HCT116 (cell line): ENCODE data around the gene KCND2.

Experiments used
- CBX3 ChIP-seq: IDR thresholded peaks from 2 replicates; pipeline ENCODE4 v1.6.1; 2012; ENCODE audit warnings: low read depth
- CTCF ChIP-seq, 3 experiments: fragments of 200-600 bp in 1 of 3; sonication (generic) in 1 of 3; IDR thresholded peaks in 2 of 3; conservative IDR thresholded peaks in 1 of 3; 2 replicates each; pipeline ENCODE4 v1.5.1; 2012 to 2017; ENCODE audit warnings: low read depth in 2 of 3, low read length in 2 of 3, antibody characterized with exemption in 1 of 3, borderline replicate concordance in 1 of 3, control low read depth in 1 of 3, mild to moderate bottlenecking in 1 of 3, mixed read lengths in 1 of 3, mixed run types in 1 of 3, moderate library complexity in 1 of 3; ENCODE audit not compliant: insufficient read depth in 1 of 3
- EGR1 ChIP-seq: IDR thresholded peaks from 2 replicates; pipeline ENCODE4 v1.6.1; 2012; ENCODE audit warnings: low read depth
- ELF1 ChIP-seq: IDR thresholded peaks from 2 replicates; pipeline ENCODE4 v1.6.1; 2012; ENCODE audit warnings: low read depth, borderline replicate concordance
- EZH2 ChIP-seq: fragments of 200-600 bp; sonication (generic); IDR thresholded peaks from 2 replicates; pipeline ENCODE4 v1.6.1; 2017; ENCODE audit warnings: antibody characterized with exemption, mixed run types
- EZH2phosphoT487 ChIP-seq: fragments of 200-600 bp; IDR thresholded peaks from 2 replicates; pipeline ENCODE4 v1.6.1; 2018; ENCODE audit warnings: antibody characterized with exemption, borderline replicate concordance
- JUND ChIP-seq: IDR thresholded peaks from 2 replicates; pipeline ENCODE4 v1.6.1; 2012
- POLR2A ChIP-seq: IDR thresholded peaks from 2 replicates; pipeline ENCODE4 v1.7.0; 2011; ENCODE audit warnings: borderline replicate concordance; ENCODE audit not compliant: insufficient read depth, insufficient read length; ENCODE audit errors: extremely low read depth
- POLR2AphosphoS5 ChIP-seq: IDR thresholded peaks from 2 replicates; pipeline ENCODE4 v1.6.1; 2011; ENCODE audit warnings: mild to moderate bottlenecking, low read depth, low read length, moderate library complexity
- RAD21 ChIP-seq: IDR thresholded peaks from 2 replicates; pipeline ENCODE4 v1.6.1; 2012; ENCODE audit warnings: low read depth, mild to moderate bottlenecking
- SP1 ChIP-seq: IDR thresholded peaks from 2 replicates; pipeline ENCODE4 v1.6.1; 2012; ENCODE audit warnings: low read depth
- SRF ChIP-seq: IDR thresholded peaks from 2 replicates; pipeline ENCODE4 v1.6.1; 2012; ENCODE audit warnings: low read depth
- TF ChIP-seq, protein P1 (sequence below): IDR thresholded peaks from 2 replicates; pipeline ENCODE4 v1.6.1; 2012

GRCh38 chr7:120742372-120742771 lies 469.4 kb downstream of the KCND2 start:
- TF ChIP-seq CTCF (IDR thresholded peaks at IDR 0.05 in 2 of 3, conservative IDR thresholded peaks at IDR 0.05 in 1 of 3; ENCODE audit: borderline replicate concordance in 1 of 3, insufficient read depth in 1 of 3, low read depth in 2 of 3, low read length in 2 of 3) (no peak), EGR1 (no peak), EZH2 (no peak), RAD21 (no peak), SRF (no peak), CBX3 (no peak), ELF1 (no peak), POLR2A (no peak), EZH2phosphoT487 (no peak), JUND (no peak), POLR2AphosphoS5 (no peak), SP1 (no peak)
- TF ChIP-seq, protein P1, sequence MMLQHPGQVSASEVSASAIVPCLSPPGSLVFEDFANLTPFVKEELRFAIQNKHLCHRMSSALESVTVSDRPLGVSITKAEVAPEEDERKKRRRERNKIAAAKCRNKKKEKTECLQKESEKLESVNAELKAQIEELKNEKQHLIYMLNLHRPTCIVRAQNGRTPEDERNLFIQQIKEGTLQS, result no peak
